Diencephalon (tissue), 1 donor: ENCODE data around the gene MTERF4. TPM values are rescaled to one million over a fixed set of nuclear protein-coding genes. Genes with fewer than 3 reads are reported as not detected.

Experiments
- small RNA-seq: library from RNA; depleted of rRNA; stranded (forward); fragments of <200 nt; gene quantifications from one replicate; pipeline ENCODE3, GENCODE V24; 2014
- total RNA-seq: library from RNA; depleted of rRNA; stranded (reverse); fragments of >200 nt; gene quantifications from one replicate; pipeline ENCODE4 v1.2.3, GENCODE V29; 2014

Gene MTERF4, protein sequence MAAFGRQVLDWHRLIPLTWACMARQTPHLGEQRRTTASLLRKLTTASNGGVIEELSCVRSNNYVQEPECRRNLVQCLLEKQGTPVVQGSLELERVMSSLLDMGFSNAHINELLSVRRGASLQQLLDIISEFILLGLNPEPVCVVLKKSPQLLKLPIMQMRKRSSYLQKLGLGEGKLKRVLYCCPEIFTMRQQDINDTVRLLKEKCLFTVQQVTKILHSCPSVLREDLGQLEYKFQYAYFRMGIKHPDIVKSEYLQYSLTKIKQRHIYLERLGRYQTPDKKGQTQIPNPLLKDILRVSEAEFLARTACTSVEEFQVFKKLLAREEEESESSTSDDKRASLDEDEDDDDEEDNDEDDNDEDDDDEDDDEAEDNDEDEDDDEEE
- 37.6 TPM for total RNA-seq

DNA sequence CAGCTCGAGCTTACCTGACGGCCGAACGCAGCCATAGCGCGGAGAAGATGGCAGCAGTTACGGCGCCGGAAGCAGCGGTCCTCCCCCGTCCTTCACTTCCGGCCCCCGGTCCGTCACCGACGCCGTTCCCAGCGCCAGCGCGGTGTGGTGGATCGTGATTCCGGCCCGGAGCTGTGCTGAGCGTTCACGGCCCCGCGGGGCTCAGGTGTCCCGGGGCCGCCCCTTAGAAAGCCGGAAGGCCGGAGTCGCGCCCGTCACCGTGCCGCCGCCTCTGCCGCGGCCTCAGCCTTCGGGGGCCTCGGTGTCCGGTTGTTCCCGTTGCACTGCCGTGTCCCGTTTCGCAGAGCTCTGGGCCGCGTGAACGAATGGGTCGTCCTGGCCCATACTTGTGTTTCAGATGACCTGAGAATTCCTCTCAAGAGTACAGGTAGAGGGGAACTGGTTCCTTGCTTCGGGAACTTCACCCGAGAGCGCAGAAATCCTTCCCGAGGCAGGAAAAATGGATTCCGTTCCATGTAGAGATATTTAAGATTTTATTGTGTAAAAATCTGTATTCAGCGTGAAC is at the start of gene MTERF4:
MTERF4 (minus strand) TSS at position 49 of the 565 bp plus-strand sequence; CDS start at position 35, 14 bp downstream.

DNA sequence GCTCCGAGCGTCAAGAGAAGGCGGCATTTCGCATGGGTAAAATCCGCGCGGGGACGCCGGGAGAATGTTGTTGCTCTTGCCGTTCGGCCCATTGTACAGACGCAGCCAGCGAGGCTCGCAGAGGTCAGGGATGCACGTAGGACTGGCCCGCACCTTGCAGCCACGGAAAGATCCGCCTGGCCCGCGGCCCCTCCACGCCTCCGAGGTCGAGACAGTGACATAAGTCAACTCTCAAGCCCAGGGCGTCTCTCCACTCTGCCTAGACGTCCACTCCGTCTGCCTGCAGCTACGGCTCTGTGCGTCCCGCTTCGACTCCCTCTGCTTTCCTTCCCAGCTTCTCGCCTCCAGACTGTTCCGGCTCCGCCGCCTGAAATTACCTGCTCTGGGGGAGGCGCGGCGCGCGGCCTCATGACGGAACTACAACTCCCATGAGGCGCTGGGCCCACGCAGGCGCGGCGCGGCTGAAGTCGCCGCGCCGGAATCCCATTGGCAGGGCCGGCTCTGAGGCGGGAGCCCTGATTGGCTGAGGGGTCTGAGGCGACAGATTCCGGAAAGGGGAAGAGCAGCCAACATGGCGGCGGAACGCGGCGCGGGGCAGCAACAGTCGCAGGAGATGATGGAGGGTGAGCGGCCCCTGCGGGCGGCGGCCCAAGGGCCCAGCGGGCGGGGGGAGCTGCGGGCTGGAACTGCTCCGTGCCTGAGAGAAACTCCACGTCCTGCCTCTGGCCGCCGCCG is 48.0 kb upstream of the MTERF4 start, which contains the start of gene PPP1R7:
PPP1R7 (plus strand) TSS at position 543 of the 735 bp plus-strand sequence; CDS start at position 572, 29 bp downstream.

DNA sequence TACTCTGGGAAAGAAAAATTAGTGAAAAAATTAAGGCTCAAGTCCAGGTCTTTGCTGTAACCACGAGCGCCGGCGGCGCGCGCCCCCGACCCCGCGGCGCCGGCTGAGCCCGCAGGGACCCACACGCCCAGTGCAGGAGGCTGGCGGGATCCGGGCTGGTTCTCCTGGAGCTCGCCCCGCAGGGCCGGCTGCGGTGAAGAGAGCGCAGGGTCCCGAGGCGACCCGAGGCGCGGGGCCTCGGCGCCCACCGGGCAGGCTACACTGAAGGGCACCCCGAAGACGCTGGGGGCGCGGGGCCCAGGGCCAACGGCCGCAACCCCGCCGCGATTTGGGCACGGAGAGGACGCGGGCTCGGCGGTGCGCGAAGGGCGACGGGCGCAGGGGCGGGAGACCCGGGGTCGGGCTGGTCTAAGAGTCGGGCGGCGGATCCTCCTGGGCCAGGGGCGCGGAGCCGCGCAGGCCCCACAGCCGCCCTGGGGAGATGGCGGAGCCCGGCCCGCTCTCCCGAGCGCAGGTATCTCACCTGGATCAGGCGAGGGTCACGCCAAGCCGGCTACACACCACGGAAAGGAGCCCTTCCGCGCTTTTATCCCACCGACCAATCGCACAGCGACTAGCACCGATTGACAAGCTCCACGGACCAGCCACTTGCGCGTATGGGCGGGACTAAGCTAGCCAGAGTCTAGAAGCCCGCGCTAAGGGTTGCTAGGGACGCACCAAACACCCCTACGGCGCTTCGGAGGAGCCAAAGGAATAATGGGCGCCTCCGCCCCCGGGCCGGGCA is 47.0 kb upstream of the MTERF4 start, which contains the start of gene PASK:
PASK (minus strand) TSS at position 582 of the 784 bp plus-strand sequence. CDS start 6,440 bp downstream, outside the sequence.

Small RNA genes lying within 50 kb of the gene (small RNA-seq; reads per million reads assigned to genes)
- gene AC005237.2, result not detected

Other genes starting within 250 kb of the MTERF4 start
- gene AGXT, start 233.5 kb downstream of the MTERF4 start, total RNA-seq, result not detected
- not detected for gene MAB21L4, start 206.1 kb downstream of the MTERF4 start, total RNA-seq
- gene CROCC2, start 196.0 kb downstream of the MTERF4 start, total RNA-seq, result 1.4 TPM
- 6.5 TPM for gene SNED1, start 103.7 kb downstream of the MTERF4 start, total RNA-seq
- 14.3 TPM for gene PASK, start 47.2 kb upstream of the MTERF4 start, total RNA-seq
- 62.7 TPM for gene PPP1R7, start 48.2 kb upstream of the MTERF4 start, total RNA-seq
- 0.46 TPM for gene ANO7, start 86.4 kb upstream of the MTERF4 start, total RNA-seq
- 243 TPM for gene HDLBP, start 213.4 kb upstream of the MTERF4 start, total RNA-seq
- 295 TPM for gene SEPTIN2, start 213.6 kb upstream of the MTERF4 start, total RNA-seq